Suprapubic skin (tissue), 3 donors: ENCODE data around the gene OR9A4.

ENCODE experiments used
- CTCF ChIP-seq, 2 donors: fragments of 200-600 bp in 1 of 2; fragments of 450-650 bp in 1 of 2; sonication (generic) in 1 of 2; IDR thresholded peaks; one replicate each; pipeline ENCODE4 v1.5.1; 2016 to 2019; ENCODE audit warnings: antibody characterized with exemption in 2 of 2, mild to moderate bottlenecking in 1 of 2, moderate library complexity in 1 of 2
- POLR2AphosphoS5 ChIP-seq, 3 donors: sonication (generic); formaldehyde crosslinking; IDR thresholded peaks; one replicate each; pipeline ENCODE4 v1.6.1; 2017; ENCODE audit warnings: antibody characterized with exemption in 3 of 3

- no peak for TF ChIP-seq POLR2AphosphoS5 (IDR thresholded peaks at IDR 0.05)
- TF ChIP-seq CTCF (IDR thresholded peaks at IDR 0.05), result no peak
These were observed 38.1 kb downstream of the OR9A4 start for GRCh38 chr7:141954334-141954733.
